Stimulated activated CD8-positive, alpha-beta memory T cell treated with anti-CD3 and anti-CD28 coated beads, Interleukin-15, amount 100 ng/mL, for 4 hours (primary cell): ENCODE data around the gene NPM3.

ENCODE experiments used
- DNase-seq, 2 donors: peaks; one replicate each; pipeline ENCODE4 v3.0.0-alpha.2; 2020; ENCODE audit warnings: low read depth in 2 of 2

Gene NPM3

GRCh38 chr10:101782811-101783735 lies at the start of gene NPM3:
Gene NPM3, minus strand, starts transcription at chr10:101783446. Its CDS starts 56 bp downstream, at chr10:101783390.
- DNase-seq, result peak; percentile 70 to 80

- DNase-seq, result no peak
Measured at GRCh38 chr10:101832325-101832771, 49.1 kb upstream of the NPM3 start.

- no peak for DNase-seq
Measured at GRCh38 chr10:101831169-101831811, 48.0 kb upstream of the NPM3 start.

- DNase-seq, result peak; percentile 84 to 89
Measured at GRCh38 chr10:101830322-101831168, 47.3 kb upstream of the NPM3 start.

- peak in 1 of 2 donors; percentile 46 for DNase-seq
Measured at GRCh38 chr10:101829561-101830315, 46.5 kb upstream of the NPM3 start.

GRCh38 chr10:101828766-101829551 lies 45.7 kb upstream of the NPM3 start:
- no peak for DNase-seq

- no peak for DNase-seq
Measured at GRCh38 chr10:101827919-101828600, 44.8 kb upstream of the NPM3 start.

GRCh38 chr10:101826852-101827434 lies 43.7 kb upstream of the NPM3 start:
- DNase-seq, result no peak

- DNase-seq, result no peak
Measured at GRCh38 chr10:101824736-101825135, 41.5 kb upstream of the NPM3 start.

GRCh38 chr10:101818872-101819633 lies 35.8 kb upstream of the NPM3 start:
- no peak for DNase-seq

- DNase-seq, result peak; percentile 95 to 99
Measured at GRCh38 chr10:101818119-101818871, 35.0 kb upstream of the NPM3 start, which contains the start of gene OGA. Gene OGA, minus strand, starts transcription at chr10:101818444. Its CDS starts 422 bp downstream, at chr10:101818022.

GRCh38 chr10:101817337-101818118 lies 34.3 kb upstream of the NPM3 start:
- no peak for DNase-seq

GRCh38 chr10:101816913-101817336 lies 33.7 kb upstream of the NPM3 start:
- DNase-seq, result no peak

- DNase-seq, result no peak
Measured at GRCh38 chr10:101816376-101816775, 33.1 kb upstream of the NPM3 start.

GRCh38 chr10:101814466-101815071 lies 31.3 kb upstream of the NPM3 start:
- no peak for DNase-seq

GRCh38 chr10:101812606-101813005 lies 29.4 kb upstream of the NPM3 start:
- DNase-seq, result no peak
